ENCODE data around the gene EGLN2.
"Not testable (repeated sequence)": the region's sequence is repeated elsewhere in the genome, so short reads cannot be mapped to it uniquely, and the experiment has no call there.

The EGLN2 gene

GRCh38 chr19:40829205-40829604 lies 30.2 kb downstream of the EGLN2 start (continued):
- no peak for TF ChIP-seq ZNF10 (tag by site-specific recombination; IDR thresholded peaks at IDR 0.05)
- no peak for TF ChIP-seq ZSCAN30 (tag by site-specific recombination; IDR thresholded peaks at IDR 0.05)
- no peak for TF ChIP-seq ZNF585B (tag by site-specific recombination; IDR thresholded peaks at IDR 0.05)
- peak; percentile 92 for TF ChIP-seq ZNF280D (tag by site-specific recombination; IDR thresholded peaks at IDR 0.05)

- H3K4me1 ChIP-seq (ENCODE audit: control insufficient read depth, insufficient read depth, low read length): peaks cover 26% of the 10 kb centered on the region
- not testable (repeated sequence) for H3K4me3 ChIP-seq (ENCODE audit: low read depth, low read length); H3K9me3 ChIP-seq (ENCODE audit: control insufficient read depth, insufficient read depth, low read depth, low read length)
- peak overlapping the region; percentile 30; the same call in 1 of the 2 replicates for H3K27ac ChIP-seq (ENCODE audit: extremely low read depth, low read depth, low read length)
- ChIA-PET POLR2A (interaction anchor here (1.6 kb wide), 1 partner anchor 8 kb away, joined by 5 read pairs; no protein-coding TSS in a partner anchor), CTCF (interaction anchor here (0.7 to 1.6 kb wide), 4 partner anchors 11 to 167 kb away, joined by 3 to 8 read pairs (median 4); no protein-coding TSS in a partner anchor)
- peaks cover 9 to 14% of the 10 kb centered on the region in 2 experiments; a peak in 2 of 3 replicates for H3K36me3 ChIP-seq (ENCODE audit: control insufficient read depth in 2 of 2, insufficient read depth in 1 of 2, low read length in 2 of 2)
Measured at GRCh38 chr19:40830741-40831140, 31.8 kb downstream of the EGLN2 start.

GRCh38 chr19:40831502-40832430 lies 32.8 kb downstream of the EGLN2 start:
- Histone ChIP-seq H3K27ac (ENCODE audit: extremely low read depth, low read depth, low read length) (peak overlapping the region; percentile 84), H3K4me3 (ENCODE audit: low read depth, low read length) (no peak overlapping the region), H3K4me1 (ENCODE audit: control insufficient read depth, insufficient read depth, low read length) (peaks cover 26% of the 10 kb centered on the region), H3K36me3 (ENCODE audit: control insufficient read depth in 2 of 2, insufficient read depth in 1 of 2, low read length in 2 of 2) (peaks cover 9 to 11% of the 10 kb centered on the region in 2 experiments; a peak in 2 of 3 replicates), H3K9me3 (ENCODE audit: control insufficient read depth, insufficient read depth, low read depth, low read length) (no peaks in the 10 kb centered on the region)
- ChIA-PET POLR2A (interaction anchor here (0.6 to 2.9 kb wide), 14 partner anchors 9 to 433 kb away, joined by 3 to 14 read pairs (median 4); partner anchors contain the start of genes ACTMAP, HNRNPUL1, RAB4B and SNRPA), CTCF (interaction anchor here (0.6 to 2.5 kb wide), 7 partner anchors 12 to 108 kb away, joined by 3 to 25 read pairs (median 4); no protein-coding TSS in a partner anchor)
- TF ChIP-seq ZNF48 (tag by site-specific recombination; IDR thresholded peaks at IDR 0.05) (no peak), SCRT2 (tag by site-specific recombination; IDR thresholded peaks at IDR 0.05) (peak; percentile 95), REPIN1 (tag by site-specific recombination; IDR thresholded peaks at IDR 0.05; ENCODE audit: low read depth) (no peak; the same call in none of the 2 replicates), ZSCAN4 (tag by site-specific recombination; IDR thresholded peaks at IDR 0.05) (peak; percentile 62; the same call in 1 of the 2 replicates), KLF17 (tag by site-specific recombination; IDR thresholded peaks at IDR 0.05) (peak; percentile 100), ZNF561 (tag by site-specific recombination; IDR thresholded peaks at IDR 0.05; ENCODE audit: borderline replicate concordance) (peak; percentile 98), ZNF366 (tag by site-specific recombination; conservative IDR thresholded peaks at IDR 0.05) (peak; percentile 99), REST (tag by site-specific recombination; IDR thresholded peaks at IDR 0.05) (peak; percentile 60), ZNF274 (IDR thresholded peaks at IDR 0.05; ENCODE audit: low read length) (no peak), ZNF274 (tag by site-specific recombination; IDR thresholded peaks at IDR 0.05; ENCODE audit: borderline replicate concordance) (no peak), MYNN (tag by site-specific recombination; IDR thresholded peaks at IDR 0.05; ENCODE audit: borderline replicate concordance) (peak; percentile 95), ZSCAN30 (tag by site-specific recombination; IDR thresholded peaks at IDR 0.05) (peak; percentile 98), KLF1 (tag by site-specific recombination; IDR thresholded peaks at IDR 0.05) (peak; percentile 98), OVOL3 (tag by site-specific recombination; IDR thresholded peaks at IDR 0.05) (peak; percentile 91), ZNF155 (tag by site-specific recombination; IDR thresholded peaks at IDR 0.05) (no peak), ZBTB8A (tag by site-specific recombination; IDR thresholded peaks at IDR 0.05) (peak; percentile 77), ZIC2 (tag by site-specific recombination; IDR thresholded peaks at IDR 0.05) (peak; percentile 49), ZNF10 (tag by site-specific recombination; IDR thresholded peaks at IDR 0.05) (peak; percentile 68; the same call in 1 of the 2 replicates), ZFHX2 (tag by site-specific recombination; conservative IDR thresholded peaks at IDR 0.05) (peak; percentile 65)
